ENCODE measurements around the gene NFE2L3. TPM values are rescaled to one million over a fixed set of nuclear protein-coding genes. Genes with fewer than 3 reads are reported as not detected.

Gene NFE2L3
- total and polyA plus RNA-seq, 9 of the 15 experiments (the other 6 are each of a cell fraction or from before 2014, with no cell fraction given), result 2.9 to 16.9 (median 12.4) TPM

DNA sequence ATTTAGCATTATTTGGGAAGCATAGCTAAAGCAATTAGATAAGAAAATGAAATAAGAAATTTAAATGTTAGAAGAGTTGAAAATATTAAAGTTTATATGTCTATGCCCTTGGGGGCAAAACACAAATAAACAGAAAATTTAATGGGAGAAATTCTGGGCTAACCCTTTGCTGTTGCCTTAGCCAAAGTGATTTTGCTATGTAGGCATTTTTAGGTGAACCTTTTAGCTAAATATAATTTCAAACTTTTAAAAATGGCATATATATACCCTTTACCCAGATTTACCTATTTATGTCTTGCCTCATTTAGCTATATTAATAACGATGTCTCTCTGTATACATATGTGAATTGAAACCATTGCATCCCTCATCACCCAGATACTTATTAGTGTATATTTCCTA, 20.1 kb downstream of the NFE2L3 start:
- in situ Hi-C loops (cut with MboI) (no loop called here), intact Hi-C loops (cut with micrococcal nuclease) (no loop called here)
- Histone ChIP-seq H4K20me1 (replicated peaks; ENCODE audit: control insufficient read depth, insufficient read depth, low read length) (no peaks in the 10 kb centered on the region), H3K36me3 (ENCODE audit: control insufficient read depth, insufficient read depth, low read length) (peaks cover 2% of the 10 kb centered on the region; the same call in 1 of the 3 replicates), H3K79me2 (ENCODE audit: control insufficient read depth, insufficient read depth, low read length) (peaks cover 5% of the 10 kb centered on the region; the same call in 1 of the 3 replicates), H2AFZ (ENCODE audit: low read depth, low read length) (no peak overlapping the region), H3K9me1 (ENCODE audit: control insufficient read depth, insufficient read depth, low read length) (no peaks in the 10 kb centered on the region), H3K4me3 (no peak overlapping the region), H3K9ac (ENCODE audit: insufficient read depth in 1 of 2, low read depth in 2 of 2, low read length in 2 of 2) (no peak overlapping the region), H3K4me1 (replicated peaks in 1 of 2; ENCODE audit: control insufficient read depth in 2 of 2, insufficient read depth in 2 of 2, low read length in 2 of 2) (peaks cover 3 to 8% of the 10 kb centered on the region in 2 experiments; a peak in 3 of 5 replicates), H3K27me3 (ENCODE audit: control insufficient read depth in 2 of 2, insufficient read depth in 2 of 2, low read length in 2 of 2) (no peaks in the 10 kb centered on the region), H3K27ac (ENCODE audit: extremely low read depth, low read depth, low read length) (no peak overlapping the region), H3K4me2 (ENCODE audit: insufficient read depth, low read length) (no peak overlapping the region), H3K9me3 (replicated peaks; ENCODE audit: control insufficient read depth, insufficient read depth, low read depth, low read length) (no peaks in the 10 kb centered on the region)
- BruUV-seq (replicated peaks), result no TSS peak
- WGBS (ENCODE audit: insufficient coverage, low coverage, missing lambda C conversion rate), result 93% methylated on average over 1 of the region's 1 CpG
- FAIRE-seq, result no peak
- ChIA-PET POLR2A (no interaction called here), CTCF (ENCODE audit: low intra/inter-chr PET ratio) (no interaction called here)
- no peak for ATAC-seq
- DNase-seq (ENCODE audit: extremely low read depth in 1 of 4, low spot score in 3 of 4), result no peak
- TF ChIP-seq CREM (IDR thresholded peaks at IDR 0.05; ENCODE audit: low read depth) (no peak), ZNF12 (CRISPR knock-in tag; IDR thresholded peaks at IDR 0.05) (no peak), SLC30A9 (CRISPR knock-in tag; IDR thresholded peaks at IDR 0.05) (no peak), C11orf30 (IDR thresholded peaks at IDR 0.05; ENCODE audit: low read depth) (peak; percentile 61; the same call in 1 of the 2 replicates), KAT2B (IDR thresholded peaks at IDR 0.05; ENCODE audit: low read depth, low read length) (no peak), GTF2F1 (IDR thresholded peaks at IDR 0.05; ENCODE audit: low read depth, low read length) (no peak), NCOR1 (IDR thresholded peaks at IDR 0.05) (no peak), MEIS2 (IDR thresholded peaks at IDR 0.05; ENCODE audit: partially characterized antibody) (no peak), SNRNP70 (optimal IDR thresholded peaks at IDR 0.05; ENCODE audit: low read depth, low read length) (no peak), MYBL2 (IDR thresholded peaks at IDR 0.05; ENCODE audit: low read depth) (no peak), MYBL2 (CRISPR knock-in tag; IDR thresholded peaks at IDR 0.05; ENCODE audit: borderline replicate concordance) (no peak), ILF3 (IDR thresholded peaks at IDR 0.05; ENCODE audit: borderline replicate concordance) (no peak)
- TF ChIP-seq, protein P1, sequence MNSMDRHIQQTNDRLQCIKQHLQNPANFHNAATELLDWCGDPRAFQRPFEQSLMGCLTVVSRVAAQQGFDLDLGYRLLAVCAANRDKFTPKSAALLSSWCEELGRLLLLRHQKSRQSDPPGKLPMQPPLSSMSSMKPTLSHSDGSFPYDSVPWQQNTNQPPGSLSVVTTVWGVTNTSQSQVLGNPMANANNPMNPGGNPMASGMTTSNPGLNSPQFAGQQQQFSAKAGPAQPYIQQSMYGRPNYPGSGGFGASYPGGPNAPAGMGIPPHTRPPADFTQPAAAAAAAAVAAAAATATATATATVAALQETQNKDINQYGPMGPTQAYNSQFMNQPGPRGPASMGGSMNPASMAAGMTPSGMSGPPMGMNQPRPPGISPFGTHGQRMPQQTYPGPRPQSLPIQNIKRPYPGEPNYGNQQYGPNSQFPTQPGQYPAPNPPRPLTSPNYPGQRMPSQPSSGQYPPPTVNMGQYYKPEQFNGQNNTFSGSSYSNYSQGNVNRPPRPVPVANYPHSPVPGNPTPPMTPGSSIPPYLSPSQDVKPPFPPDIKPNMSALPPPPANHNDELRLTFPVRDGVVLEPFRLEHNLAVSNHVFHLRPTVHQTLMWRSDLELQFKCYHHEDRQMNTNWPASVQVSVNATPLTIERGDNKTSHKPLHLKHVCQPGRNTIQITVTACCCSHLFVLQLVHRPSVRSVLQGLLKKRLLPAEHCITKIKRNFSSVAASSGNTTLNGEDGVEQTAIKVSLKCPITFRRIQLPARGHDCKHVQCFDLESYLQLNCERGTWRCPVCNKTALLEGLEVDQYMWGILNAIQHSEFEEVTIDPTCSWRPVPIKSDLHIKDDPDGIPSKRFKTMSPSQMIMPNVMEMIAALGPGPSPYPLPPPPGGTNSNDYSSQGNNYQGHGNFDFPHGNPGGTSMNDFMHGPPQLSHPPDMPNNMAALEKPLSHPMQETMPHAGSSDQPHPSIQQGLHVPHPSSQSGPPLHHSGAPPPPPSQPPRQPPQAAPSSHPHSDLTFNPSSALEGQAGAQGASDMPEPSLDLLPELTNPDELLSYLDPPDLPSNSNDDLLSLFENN (IDR thresholded peaks at IDR 0.05; ENCODE audit: low read depth in 2 of 2, low read length in 2 of 2), result no peak
- TF ChIP-seq, protein P2, sequence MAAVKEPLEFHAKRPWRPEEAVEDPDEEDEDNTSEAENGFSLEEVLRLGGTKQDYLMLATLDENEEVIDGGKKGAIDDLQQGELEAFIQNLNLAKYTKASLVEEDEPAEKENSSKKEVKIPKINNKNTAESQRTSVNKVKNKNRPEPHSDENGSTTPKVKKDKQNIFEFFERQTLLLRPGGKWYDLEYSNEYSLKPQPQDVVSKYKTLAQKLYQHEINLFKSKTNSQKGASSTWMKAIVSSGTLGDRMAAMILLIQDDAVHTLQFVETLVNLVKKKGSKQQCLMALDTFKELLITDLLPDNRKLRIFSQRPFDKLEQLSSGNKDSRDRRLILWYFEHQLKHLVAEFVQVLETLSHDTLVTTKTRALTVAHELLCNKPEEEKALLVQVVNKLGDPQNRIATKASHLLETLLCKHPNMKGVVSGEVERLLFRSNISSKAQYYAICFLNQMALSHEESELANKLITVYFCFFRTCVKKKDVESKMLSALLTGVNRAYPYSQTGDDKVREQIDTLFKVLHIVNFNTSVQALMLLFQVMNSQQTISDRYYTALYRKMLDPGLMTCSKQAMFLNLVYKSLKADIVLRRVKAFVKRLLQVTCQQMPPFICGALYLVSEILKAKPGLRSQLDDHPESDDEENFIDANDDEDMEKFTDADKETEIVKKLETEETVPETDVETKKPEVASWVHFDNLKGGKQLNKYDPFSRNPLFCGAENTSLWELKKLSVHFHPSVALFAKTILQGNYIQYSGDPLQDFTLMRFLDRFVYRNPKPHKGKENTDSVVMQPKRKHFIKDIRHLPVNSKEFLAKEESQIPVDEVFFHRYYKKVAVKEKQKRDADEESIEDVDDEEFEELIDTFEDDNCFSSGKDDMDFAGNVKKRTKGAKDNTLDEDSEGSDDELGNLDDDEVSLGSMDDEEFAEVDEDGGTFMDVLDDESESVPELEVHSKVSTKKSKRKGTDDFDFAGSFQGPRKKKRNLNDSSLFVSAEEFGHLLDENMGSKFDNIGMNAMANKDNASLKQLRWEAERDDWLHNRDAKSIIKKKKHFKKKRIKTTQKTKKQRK (IDR thresholded peaks at IDR 0.05; ENCODE audit: borderline replicate concordance, low read depth, low read length), result no peak
- TF ChIP-seq, protein P3, sequence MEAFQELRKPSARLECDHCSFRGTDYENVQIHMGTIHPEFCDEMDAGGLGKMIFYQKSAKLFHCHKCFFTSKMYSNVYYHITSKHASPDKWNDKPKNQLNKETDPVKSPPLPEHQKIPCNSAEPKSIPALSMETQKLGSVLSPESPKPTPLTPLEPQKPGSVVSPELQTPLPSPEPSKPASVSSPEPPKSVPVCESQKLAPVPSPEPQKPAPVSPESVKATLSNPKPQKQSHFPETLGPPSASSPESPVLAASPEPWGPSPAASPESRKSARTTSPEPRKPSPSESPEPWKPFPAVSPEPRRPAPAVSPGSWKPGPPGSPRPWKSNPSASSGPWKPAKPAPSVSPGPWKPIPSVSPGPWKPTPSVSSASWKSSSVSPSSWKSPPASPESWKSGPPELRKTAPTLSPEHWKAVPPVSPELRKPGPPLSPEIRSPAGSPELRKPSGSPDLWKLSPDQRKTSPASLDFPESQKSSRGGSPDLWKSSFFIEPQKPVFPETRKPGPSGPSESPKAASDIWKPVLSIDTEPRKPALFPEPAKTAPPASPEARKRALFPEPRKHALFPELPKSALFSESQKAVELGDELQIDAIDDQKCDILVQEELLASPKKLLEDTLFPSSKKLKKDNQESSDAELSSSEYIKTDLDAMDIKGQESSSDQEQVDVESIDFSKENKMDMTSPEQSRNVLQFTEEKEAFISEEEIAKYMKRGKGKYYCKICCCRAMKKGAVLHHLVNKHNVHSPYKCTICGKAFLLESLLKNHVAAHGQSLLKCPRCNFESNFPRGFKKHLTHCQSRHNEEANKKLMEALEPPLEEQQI (IDR thresholded peaks at IDR 0.05), result no peak
